Measurements from ENCODE around the gene SULF2. TPM values are rescaled to one million over a fixed set of nuclear protein-coding genes. Genes with fewer than 3 reads are reported as not detected.
"Not testable (repeated sequence)": the region's sequence is repeated elsewhere in the genome, so short reads cannot be mapped to it uniquely, and the experiment has no call there.

Gene SULF2
- total RNA-seq, 1 experiment from 2014 or later: 495 TPM

DNA sequence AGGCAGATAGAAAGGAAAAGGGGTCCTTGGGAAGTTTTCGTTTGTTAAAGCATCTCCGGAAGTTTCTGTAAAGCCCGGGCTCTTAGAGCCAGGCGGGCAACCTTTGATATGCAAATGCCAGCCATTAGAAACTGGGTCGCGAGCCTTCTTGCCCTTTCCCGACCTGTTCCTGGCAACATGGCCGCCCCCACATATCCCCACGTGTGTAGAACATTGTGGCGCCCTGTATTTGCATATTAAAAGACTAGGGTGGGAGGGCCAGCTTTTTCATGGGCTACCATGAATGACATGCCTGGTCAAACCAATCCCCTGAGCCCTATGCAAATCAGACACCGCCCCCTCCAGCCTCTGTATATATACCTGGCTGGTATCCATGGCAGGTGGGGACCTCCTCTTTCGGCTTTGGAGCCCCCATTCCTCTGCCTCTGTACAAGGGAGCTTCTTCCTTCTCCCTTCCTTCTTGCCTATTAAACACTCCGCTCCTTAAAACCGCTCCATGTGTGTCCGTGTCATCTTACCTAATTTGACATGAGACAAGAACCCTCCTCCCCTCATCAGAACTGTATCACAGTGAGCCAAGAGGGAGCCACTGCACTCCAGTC, 19.0 kb upstream of the SULF2 start:
- H3K79me2 ChIP-seq (ENCODE audit: low read depth); H3K27ac ChIP-seq; H2AFZ ChIP-seq; BruUV-seq (replicated peaks); H3K9me3 ChIP-seq (ENCODE audit: insufficient read depth, low read depth); H4K20me1 ChIP-seq (ENCODE audit: insufficient read depth); H3K4me3 ChIP-seq; POLR2A ChIA-PET (ENCODE audit: unreplicated experiment); CTCF ChIA-PET; DNase-seq; H3K9me2 ChIP-seq (ENCODE audit: insufficient read depth); H3K36me3 ChIP-seq (ENCODE audit: low read depth); H3K4me2 ChIP-seq; intact Hi-C loops (cut with micrococcal nuclease; ENCODE audit: unreplicated experiment); H3K27me3 ChIP-seq (ENCODE audit: insufficient read depth, low read depth): not testable (repeated sequence)
- H3F3A ChIP-seq (ENCODE audit: insufficient read depth, low read depth): peaks cover 47% of the 10 kb centered on the region
- peaks cover 55% of the 10 kb centered on the region for H3K4me1 ChIP-seq (replicated peaks; ENCODE audit: insufficient read depth)

DNA sequence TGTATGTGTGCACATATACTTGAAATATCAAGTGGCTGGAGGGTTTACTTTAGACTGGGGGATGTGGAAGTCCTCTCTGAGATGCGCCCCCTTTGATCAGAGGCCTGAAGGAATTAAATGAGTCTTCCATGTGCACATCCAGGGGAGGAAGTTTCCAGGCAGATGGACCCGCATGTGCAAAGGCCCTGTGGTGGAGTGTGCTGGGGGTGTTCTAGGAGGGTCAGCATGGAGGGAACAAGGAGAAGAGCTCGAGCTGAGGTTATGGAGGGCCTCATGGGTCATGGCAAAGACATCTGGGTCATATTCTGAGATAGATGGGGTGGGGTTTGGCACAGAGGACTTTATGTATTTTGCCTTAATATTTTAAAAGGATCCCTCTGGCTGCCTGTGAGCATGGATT, 17.7 kb upstream of the SULF2 start:
- H3K27me3 ChIP-seq (ENCODE audit: insufficient read depth, low read depth): no peaks in the 10 kb centered on the region
- H3K9me2 ChIP-seq (ENCODE audit: insufficient read depth): no peaks in the 10 kb centered on the region
- DNase-seq: no peak
- ChIA-PET POLR2A (ENCODE audit: unreplicated experiment) (no interaction called here), CTCF (interaction anchor here (0.6 kb wide), 1 partner anchor 125 kb away, joined by 3 read pairs; no protein-coding TSS in a partner anchor)
- H3K9me3 ChIP-seq (ENCODE audit: insufficient read depth, low read depth): no peaks in the 10 kb centered on the region
- H3K36me3 ChIP-seq (ENCODE audit: low read depth): peaks cover 13% of the 10 kb centered on the region; the same call in 1 of the 2 replicates
- peaks cover 55% of the 10 kb centered on the region for H3K4me1 ChIP-seq (replicated peaks; ENCODE audit: insufficient read depth)
- H2AFZ ChIP-seq: no peak overlapping the region
- peaks cover 44% of the 10 kb centered on the region for H3F3A ChIP-seq (ENCODE audit: insufficient read depth, low read depth)
- TF ChIP-seq, protein P1, sequence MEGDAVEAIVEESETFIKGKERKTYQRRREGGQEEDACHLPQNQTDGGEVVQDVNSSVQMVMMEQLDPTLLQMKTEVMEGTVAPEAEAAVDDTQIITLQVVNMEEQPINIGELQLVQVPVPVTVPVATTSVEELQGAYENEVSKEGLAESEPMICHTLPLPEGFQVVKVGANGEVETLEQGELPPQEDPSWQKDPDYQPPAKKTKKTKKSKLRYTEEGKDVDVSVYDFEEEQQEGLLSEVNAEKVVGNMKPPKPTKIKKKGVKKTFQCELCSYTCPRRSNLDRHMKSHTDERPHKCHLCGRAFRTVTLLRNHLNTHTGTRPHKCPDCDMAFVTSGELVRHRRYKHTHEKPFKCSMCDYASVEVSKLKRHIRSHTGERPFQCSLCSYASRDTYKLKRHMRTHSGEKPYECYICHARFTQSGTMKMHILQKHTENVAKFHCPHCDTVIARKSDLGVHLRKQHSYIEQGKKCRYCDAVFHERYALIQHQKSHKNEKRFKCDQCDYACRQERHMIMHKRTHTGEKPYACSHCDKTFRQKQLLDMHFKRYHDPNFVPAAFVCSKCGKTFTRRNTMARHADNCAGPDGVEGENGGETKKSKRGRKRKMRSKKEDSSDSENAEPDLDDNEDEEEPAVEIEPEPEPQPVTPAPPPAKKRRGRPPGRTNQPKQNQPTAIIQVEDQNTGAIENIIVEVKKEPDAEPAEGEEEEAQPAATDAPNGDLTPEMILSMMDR (conservative IDR thresholded peaks at IDR 0.05): no peak
- no peak for TF ChIP-seq EZH2 (IDR thresholded peaks at IDR 0.05; ENCODE audit: low read depth)
- no peaks in the 10 kb centered on the region for H4K20me1 ChIP-seq (ENCODE audit: insufficient read depth)
- H3K4me2 ChIP-seq: no peak overlapping the region
- no peak overlapping the region for H3K27ac ChIP-seq
- no peaks in the 10 kb centered on the region for H3K79me2 ChIP-seq (ENCODE audit: low read depth)
- no TSS peak for BruUV-seq (replicated peaks)
- H3K4me3 ChIP-seq: no peak overlapping the region
- intact Hi-C loops (cut with micrococcal nuclease; ENCODE audit: unreplicated experiment): no loop called here

DNA sequence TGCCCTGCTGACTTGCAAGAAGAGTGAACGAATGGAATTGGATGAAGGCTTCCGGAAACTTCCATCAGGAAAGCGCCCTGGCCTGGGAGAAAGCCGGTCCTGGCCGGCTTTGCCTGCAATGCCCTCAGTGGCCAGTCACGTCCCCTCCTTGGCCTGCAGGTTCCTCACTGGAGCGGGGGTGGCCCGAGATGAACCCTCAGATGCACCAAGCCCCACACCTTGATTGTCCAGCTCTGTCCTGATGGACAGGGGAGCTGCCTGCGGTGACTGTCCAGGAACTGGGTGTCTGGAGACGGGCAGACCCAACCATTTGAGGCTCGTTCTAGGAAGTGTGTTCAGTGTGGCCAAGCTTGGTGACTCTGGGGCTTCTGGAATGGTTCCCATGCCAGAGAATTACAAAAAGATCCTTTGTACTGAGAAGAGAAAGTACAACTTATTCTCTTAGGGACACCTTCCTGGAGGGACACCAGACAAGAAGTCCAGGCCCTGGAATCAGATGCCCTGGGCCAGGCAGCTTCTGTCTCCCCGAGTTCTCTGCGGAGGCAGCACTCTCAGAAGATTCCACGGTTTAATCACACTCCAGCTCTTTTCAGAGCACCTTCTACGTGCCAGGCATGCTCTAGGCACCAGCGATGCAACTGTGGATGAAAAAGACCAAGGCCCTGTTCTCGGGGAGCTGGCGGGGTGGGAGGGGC, 17.1 kb upstream of the SULF2 start:
- CTCF ChIA-PET: no interaction called here
- intact Hi-C loops (cut with micrococcal nuclease; ENCODE audit: unreplicated experiment): no loop called here
- H4K20me1 ChIP-seq (ENCODE audit: insufficient read depth): no peaks in the 10 kb centered on the region
- H3K27me3 ChIP-seq (ENCODE audit: insufficient read depth, low read depth): no peaks in the 10 kb centered on the region
- no peak for DNase-seq
- no peaks in the 10 kb centered on the region for H3K9me2 ChIP-seq (ENCODE audit: insufficient read depth)
- no peak overlapping the region for H2AFZ ChIP-seq
- peaks cover 17% of the 10 kb centered on the region; the same call in 1 of the 2 replicates for H3K36me3 ChIP-seq (ENCODE audit: low read depth)
- TF ChIP-seq EZH2 (IDR thresholded peaks at IDR 0.05; ENCODE audit: low read depth): no peak
- TF ChIP-seq, protein P1 (conservative IDR thresholded peaks at IDR 0.05): no peak
- no TSS peak for BruUV-seq (replicated peaks)
- no peaks in the 10 kb centered on the region for H3K9me3 ChIP-seq (ENCODE audit: insufficient read depth, low read depth)
- peaks cover 43% of the 10 kb centered on the region for H3F3A ChIP-seq (ENCODE audit: insufficient read depth, low read depth)
- no peak overlapping the region for H3K4me3 ChIP-seq
- peaks cover 4% of the 10 kb centered on the region; the same call in 1 of the 2 replicates for H3K79me2 ChIP-seq (ENCODE audit: low read depth)
- POLR2A ChIA-PET (ENCODE audit: unreplicated experiment): no interaction called here
- H3K4me1 ChIP-seq (replicated peaks; ENCODE audit: insufficient read depth): peaks cover 55% of the 10 kb centered on the region
- H3K27ac ChIP-seq: no peak overlapping the region
- no peak overlapping the region for H3K4me2 ChIP-seq

All from PC-9 (cell line).